SU-DHL-6 (cell line): Measurements from ENCODE around the gene MCHR1.

Source experiments
- H2AFZ ChIP-seq: fragments of 200-600 bp; sonication (generic); 2 replicates; pipeline ENCODE4 v1.6.1; 2014; ENCODE audit warnings: low read depth, mild to moderate bottlenecking, moderate library complexity, mixed read lengths, antibody characterized with exemption, low read length; ENCODE audit not compliant: severe bottlenecking
- H3F3A ChIP-seq: fragments of 200-600 bp; shearing (Covaris generic); 2 replicates; pipeline ENCODE4 v1.6.0; 2016; ENCODE audit warnings: antibody characterized with exemption, mild to moderate bottlenecking; ENCODE audit not compliant: insufficient read depth
- H3K27ac ChIP-seq: fragments of 200-600 bp; sonication (generic); 2 replicates; pipeline ENCODE4 v1.5.1; 2016; ENCODE audit warnings: low read depth, mild to moderate bottlenecking, low read length, moderate library complexity, mixed read lengths
- H3K27me3 ChIP-seq: fragments of 200-600 bp; sonication (generic), shearing (Covaris generic); 2 replicates; pipeline ENCODE4 v1.6.0; 2014; ENCODE audit warnings: mild to moderate bottlenecking, low read length
- H3K36me3 ChIP-seq: fragments of 200-600 bp; sonication (generic); 2 replicates; pipeline ENCODE4 v1.6.1; 2014; ENCODE audit warnings: mild to moderate bottlenecking, low read length, mixed read lengths
- H3K4me2 ChIP-seq: fragments of 300-600, 200-600 bp; shearing (Covaris generic), sonication (generic); 2 replicates; pipeline ENCODE4 v1.6.0; 2014; ENCODE audit warnings: low read length, low read depth, mild to moderate bottlenecking; ENCODE audit not compliant: poor library complexity, severe bottlenecking
- H3K4me3 ChIP-seq: fragments of 200-600 bp; sonication (generic); 2 replicates; pipeline ENCODE4 v1.5.1; 2014; ENCODE audit warnings: antibody characterized with exemption, low read length, mild to moderate bottlenecking, mixed read lengths; ENCODE audit not compliant: insufficient read depth, poor library complexity, severe bottlenecking
- H3K79me2 ChIP-seq: fragments of 200-600 bp; sonication (generic); 2 replicates; pipeline ENCODE4 v1.6.1; 2014; ENCODE audit warnings: mild to moderate bottlenecking, low read length, moderate library complexity; ENCODE audit not compliant: insufficient read depth
- H3K9ac ChIP-seq: fragments of 200-600 bp; sonication (generic); 2 replicates; pipeline ENCODE4 v1.7.0; 2014; ENCODE audit warnings: mild to moderate bottlenecking, low read length
- H3K9me2 ChIP-seq: fragments of 200-600 bp; sonication (generic); replicated peaks from 2 replicates; pipeline ENCODE4 v1.6.1; 2014; ENCODE audit warnings: low read length; ENCODE audit not compliant: insufficient read depth
- H3K9me3 ChIP-seq: fragments of 200-600 bp; sonication (generic); 2 replicates; pipeline ENCODE4 v1.6.1; 2014; ENCODE audit warnings: low read length, mixed read lengths; ENCODE audit not compliant: insufficient read depth
- H4K20me1 ChIP-seq: fragments of 200-600 bp; sonication (generic); 2 replicates; pipeline ENCODE4 v1.6.1; 2014; ENCODE audit warnings: low read depth, mild to moderate bottlenecking, antibody characterized with exemption, low read length, moderate library complexity, mixed read lengths
- EZH2phosphoT487 ChIP-seq: fragments of 200-600 bp; sonication (generic), shearing (Covaris generic); conservative IDR thresholded peaks from 2 replicates; pipeline ENCODE4 v1.6.1; 2018; ENCODE audit warnings: mild to moderate bottlenecking, antibody characterized with exemption, low read length, moderate library complexity, mixed read lengths
- TF ChIP-seq, protein P1 (sequence below): fragments of 200-600 bp; sonication (generic); IDR thresholded peaks from one replicate; pipeline ENCODE4 v1.5.1; 2017; ENCODE audit warnings: antibody characterized with exemption, mild to moderate bottlenecking, low read length, moderate library complexity; ENCODE audit not compliant: insufficient read depth, poor library complexity, severe bottlenecking

MCHR1 gene

DNA sequence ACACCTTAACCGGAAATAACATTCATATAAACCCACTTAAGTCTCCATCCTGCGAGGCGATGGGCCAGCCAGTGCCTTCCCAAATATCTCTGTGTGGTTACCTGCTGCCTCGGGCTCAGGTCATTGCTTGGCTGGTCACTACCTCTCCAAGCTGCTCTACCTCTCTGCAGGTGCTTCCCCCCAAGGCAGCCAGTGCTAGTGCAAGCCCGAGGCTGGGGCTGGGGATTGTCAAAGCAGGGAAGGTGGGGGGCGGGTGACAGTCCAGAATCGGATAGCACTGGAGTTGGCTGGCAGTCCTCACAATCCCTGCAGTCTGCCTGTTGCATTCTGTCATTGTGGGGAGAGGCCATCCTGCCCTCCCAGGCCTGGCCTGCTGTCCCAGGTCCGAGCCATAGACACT lies 11.1 kb downstream of the MCHR1 start:
- H3K9me3 ChIP-seq: no peaks in the 10 kb centered on the region
- no peak overlapping the region for H3K9ac ChIP-seq
- H3K9me2 ChIP-seq: no peaks in the 10 kb centered on the region
- no peaks in the 10 kb centered on the region for H3K79me2 ChIP-seq
- TF ChIP-seq, protein P1, sequence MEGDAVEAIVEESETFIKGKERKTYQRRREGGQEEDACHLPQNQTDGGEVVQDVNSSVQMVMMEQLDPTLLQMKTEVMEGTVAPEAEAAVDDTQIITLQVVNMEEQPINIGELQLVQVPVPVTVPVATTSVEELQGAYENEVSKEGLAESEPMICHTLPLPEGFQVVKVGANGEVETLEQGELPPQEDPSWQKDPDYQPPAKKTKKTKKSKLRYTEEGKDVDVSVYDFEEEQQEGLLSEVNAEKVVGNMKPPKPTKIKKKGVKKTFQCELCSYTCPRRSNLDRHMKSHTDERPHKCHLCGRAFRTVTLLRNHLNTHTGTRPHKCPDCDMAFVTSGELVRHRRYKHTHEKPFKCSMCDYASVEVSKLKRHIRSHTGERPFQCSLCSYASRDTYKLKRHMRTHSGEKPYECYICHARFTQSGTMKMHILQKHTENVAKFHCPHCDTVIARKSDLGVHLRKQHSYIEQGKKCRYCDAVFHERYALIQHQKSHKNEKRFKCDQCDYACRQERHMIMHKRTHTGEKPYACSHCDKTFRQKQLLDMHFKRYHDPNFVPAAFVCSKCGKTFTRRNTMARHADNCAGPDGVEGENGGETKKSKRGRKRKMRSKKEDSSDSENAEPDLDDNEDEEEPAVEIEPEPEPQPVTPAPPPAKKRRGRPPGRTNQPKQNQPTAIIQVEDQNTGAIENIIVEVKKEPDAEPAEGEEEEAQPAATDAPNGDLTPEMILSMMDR: no peak
- no peak for TF ChIP-seq EZH2phosphoT487
- no peak overlapping the region for H3K4me3 ChIP-seq
- H3K36me3 ChIP-seq: no peaks in the 10 kb centered on the region
- H3K4me2 ChIP-seq: no peak overlapping the region
- no peaks in the 10 kb centered on the region for H4K20me1 ChIP-seq
- no peak overlapping the region for H2AFZ ChIP-seq
- no peak overlapping the region for H3K27ac ChIP-seq
- H3F3A ChIP-seq: no peaks in the 10 kb centered on the region
- no peaks in the 10 kb centered on the region for H3K27me3 ChIP-seq

DNA sequence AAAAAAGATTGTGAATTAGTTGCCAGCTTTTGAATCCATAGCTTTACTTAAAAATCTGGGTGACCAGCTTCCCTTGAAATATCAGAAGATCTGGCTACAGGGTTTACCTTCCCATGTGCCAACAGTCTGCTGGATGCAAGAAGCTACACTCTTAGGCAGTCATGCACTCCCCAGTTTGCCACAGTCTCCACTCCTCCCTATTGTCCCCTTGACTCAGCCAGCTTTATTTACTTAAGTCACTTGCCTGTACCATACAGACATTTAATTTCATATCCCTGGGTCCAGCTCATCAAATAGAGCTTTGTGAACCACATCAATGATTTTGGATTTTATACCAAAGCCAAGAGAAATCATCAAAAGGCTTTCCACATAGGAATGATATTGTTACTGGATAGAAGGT lies 12.2 kb downstream of the MCHR1 start:
- no peak overlapping the region for H3K27ac ChIP-seq
- no peaks in the 10 kb centered on the region for H3K79me2 ChIP-seq
- no peaks in the 10 kb centered on the region for H3K9me2 ChIP-seq
- H2AFZ ChIP-seq: no peak overlapping the region
- H3K4me2 ChIP-seq: no peak overlapping the region
- H3F3A ChIP-seq: no peaks in the 10 kb centered on the region
- H4K20me1 ChIP-seq: no peaks in the 10 kb centered on the region
- no peak for TF ChIP-seq EZH2phosphoT487
- TF ChIP-seq, protein P1: no peak
- H3K9ac ChIP-seq: no peak overlapping the region
- no peak overlapping the region for H3K4me3 ChIP-seq
- no peaks in the 10 kb centered on the region for H3K27me3 ChIP-seq
- no peaks in the 10 kb centered on the region for H3K36me3 ChIP-seq
- H3K9me3 ChIP-seq: no peaks in the 10 kb centered on the region

GRCh38 chr22:40694411-40694810 lies 15.1 kb downstream of the MCHR1 start:
- H2AFZ ChIP-seq: no peak overlapping the region
- no peaks in the 10 kb centered on the region for H3K36me3 ChIP-seq
- H3K9ac ChIP-seq: no peak overlapping the region
- no peak overlapping the region for H3K27ac ChIP-seq
- no peaks in the 10 kb centered on the region for H4K20me1 ChIP-seq
- no peaks in the 10 kb centered on the region for H3K9me2 ChIP-seq
- H3K9me3 ChIP-seq: no peaks in the 10 kb centered on the region
- no peaks in the 10 kb centered on the region for H3K79me2 ChIP-seq
- H3K27me3 ChIP-seq: no peaks in the 10 kb centered on the region
- TF ChIP-seq, protein P1: no peak
- no peak for TF ChIP-seq EZH2phosphoT487
- H3K4me2 ChIP-seq: no peak overlapping the region
- H3K4me3 ChIP-seq: no peak overlapping the region
- no peaks in the 10 kb centered on the region for H3F3A ChIP-seq
